KMS-11 (cell line): ENCODE results near the gene SALL4.

Experiments used
- H2AFZ ChIP-seq: fragments of 200-600 bp; sonication (generic); 2 replicates; pipeline ENCODE4 v1.6.1; 2016; ENCODE audit warnings: antibody characterized with exemption, mixed run types, low read depth
- H3K27ac ChIP-seq: fragments of 200-600 bp; sonication (generic); 2 replicates; pipeline ENCODE4 v1.6.1; 2016; ENCODE audit warnings: mild to moderate bottlenecking, mixed run types
- H3K27me3 ChIP-seq: fragments of 200-600 bp; sonication (generic); 2 replicates; pipeline ENCODE4 v1.6.1; 2017; ENCODE audit warnings: mild to moderate bottlenecking, low read depth, mixed run types, moderate library complexity; ENCODE audit not compliant: insufficient read depth
- H3K36me3 ChIP-seq: fragments of 200-600 bp; sonication (generic); 2 replicates; pipeline ENCODE4 v1.6.1; 2017; ENCODE audit warnings: mild to moderate bottlenecking, mixed run types; ENCODE audit not compliant: insufficient read depth
- H3K4me1 ChIP-seq: fragments of 200-600 bp; sonication (generic); 2 replicates; pipeline ENCODE4 v1.6.1; 2016; ENCODE audit warnings: mild to moderate bottlenecking, low read depth, mixed run types; ENCODE audit not compliant: poor library complexity, severe bottlenecking
- H3K4me2 ChIP-seq: fragments of 200-600 bp; sonication (generic); 2 replicates; pipeline ENCODE4 v1.7.0; 2016; ENCODE audit warnings: mild to moderate bottlenecking, mixed run types
- H3K4me3 ChIP-seq: fragments of 200-600 bp; sonication (generic); IDR thresholded peaks from 2 replicates; pipeline ENCODE4 v1.6.1; 2017; ENCODE audit warnings: low read depth, low read length, mixed read lengths; ENCODE audit not compliant: insufficient read depth
- H3K79me2 ChIP-seq: fragments of 200-600 bp; sonication (generic); 2 replicates; pipeline ENCODE4 v1.6.1; 2016; ENCODE audit warnings: low read depth, mixed run types; ENCODE audit not compliant: insufficient read depth
- H3K9ac ChIP-seq: fragments of 200-600 bp; sonication (generic); 2 replicates; pipeline ENCODE4 v1.6.1; 2016; ENCODE audit warnings: mild to moderate bottlenecking, mixed run types
- H4K20me1 ChIP-seq: fragments of 200-600 bp; sonication (generic); 2 replicates; pipeline ENCODE4 v1.6.1; 2016; ENCODE audit warnings: mild to moderate bottlenecking, mixed run types; ENCODE audit not compliant: insufficient read depth
- TF ChIP-seq, protein P1 (sequence below): fragments of 200-600 bp; sonication (generic); conservative IDR thresholded peaks from 2 replicates; pipeline ENCODE4 v1.6.1; 2017; ENCODE audit warnings: low read depth, mild to moderate bottlenecking, antibody characterized with exemption, low read length, moderate library complexity, mixed read lengths

Gene SALL4

DNA sequence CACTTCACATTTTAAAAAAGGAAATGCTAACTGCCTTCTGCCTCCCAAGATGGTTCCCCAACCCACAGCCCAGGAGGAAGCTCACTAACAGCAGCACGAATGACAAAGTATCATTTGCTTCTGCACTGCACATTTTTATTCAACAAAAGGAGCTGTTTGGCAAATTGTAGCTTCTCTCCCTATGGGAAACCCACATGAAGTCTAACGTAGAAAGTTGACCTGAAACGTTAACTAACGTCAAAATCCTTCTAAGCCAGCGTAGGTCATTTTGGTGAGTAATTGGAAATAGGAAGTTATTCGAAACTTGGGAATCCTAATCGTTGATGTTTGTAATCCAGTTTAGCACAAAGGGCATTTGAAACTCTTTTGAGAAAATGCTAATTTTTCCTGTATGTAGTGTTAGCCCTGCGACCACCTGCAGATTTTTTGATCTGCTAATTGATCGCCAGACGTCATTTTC lies 2.9 kb downstream of the SALL4 start:
- H4K20me1 ChIP-seq = no peaks in the 10 kb centered on the region
- no peak overlapping the region for H3K4me3 ChIP-seq
- H3K36me3 ChIP-seq = no peaks in the 10 kb centered on the region
- no peaks in the 10 kb centered on the region for H3K79me2 ChIP-seq
- no peak overlapping the region for H2AFZ ChIP-seq
- no peak overlapping the region for H3K27ac ChIP-seq
- H3K27me3 ChIP-seq = no peaks in the 10 kb centered on the region
- H3K4me1 ChIP-seq = no peaks in the 10 kb centered on the region
- no peak overlapping the region for H3K9ac ChIP-seq
- no peak overlapping the region for H3K4me2 ChIP-seq
- TF ChIP-seq, protein P1, sequence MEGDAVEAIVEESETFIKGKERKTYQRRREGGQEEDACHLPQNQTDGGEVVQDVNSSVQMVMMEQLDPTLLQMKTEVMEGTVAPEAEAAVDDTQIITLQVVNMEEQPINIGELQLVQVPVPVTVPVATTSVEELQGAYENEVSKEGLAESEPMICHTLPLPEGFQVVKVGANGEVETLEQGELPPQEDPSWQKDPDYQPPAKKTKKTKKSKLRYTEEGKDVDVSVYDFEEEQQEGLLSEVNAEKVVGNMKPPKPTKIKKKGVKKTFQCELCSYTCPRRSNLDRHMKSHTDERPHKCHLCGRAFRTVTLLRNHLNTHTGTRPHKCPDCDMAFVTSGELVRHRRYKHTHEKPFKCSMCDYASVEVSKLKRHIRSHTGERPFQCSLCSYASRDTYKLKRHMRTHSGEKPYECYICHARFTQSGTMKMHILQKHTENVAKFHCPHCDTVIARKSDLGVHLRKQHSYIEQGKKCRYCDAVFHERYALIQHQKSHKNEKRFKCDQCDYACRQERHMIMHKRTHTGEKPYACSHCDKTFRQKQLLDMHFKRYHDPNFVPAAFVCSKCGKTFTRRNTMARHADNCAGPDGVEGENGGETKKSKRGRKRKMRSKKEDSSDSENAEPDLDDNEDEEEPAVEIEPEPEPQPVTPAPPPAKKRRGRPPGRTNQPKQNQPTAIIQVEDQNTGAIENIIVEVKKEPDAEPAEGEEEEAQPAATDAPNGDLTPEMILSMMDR = no peak

DNA sequence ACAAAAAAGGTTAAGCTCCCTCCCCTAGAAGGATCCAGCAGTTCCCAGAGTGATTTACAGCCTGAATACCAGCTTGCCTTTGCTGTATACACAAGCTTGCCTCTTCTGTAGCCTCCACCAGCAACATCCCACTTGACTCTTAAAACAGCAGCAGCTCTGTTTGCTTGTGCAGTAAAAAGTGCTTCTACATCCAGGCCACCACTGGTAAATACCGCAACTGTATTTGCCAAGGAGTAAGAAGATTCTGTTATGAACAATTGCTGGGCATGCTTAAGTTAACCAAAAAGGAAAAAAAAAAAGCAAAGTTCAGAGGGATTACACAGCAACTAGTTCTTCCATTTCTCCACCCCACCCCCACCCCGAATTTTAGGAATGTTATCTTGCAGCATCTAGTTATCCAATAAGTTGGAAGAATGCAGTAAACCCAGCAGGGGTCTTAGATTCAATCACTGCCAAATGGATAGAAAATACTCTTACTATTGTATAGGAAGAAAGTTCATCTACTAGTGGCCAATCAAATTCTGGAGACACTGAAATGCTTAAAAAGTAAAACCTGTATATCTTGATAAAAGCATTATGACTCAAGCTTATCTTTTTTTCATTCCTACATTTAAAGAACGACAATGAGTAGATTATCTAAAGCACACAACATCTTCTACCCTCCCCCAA lies 4.8 kb downstream of the SALL4 start:
- H3K9ac ChIP-seq = no peak overlapping the region
- H4K20me1 ChIP-seq = no peaks in the 10 kb centered on the region
- H3K27ac ChIP-seq = no peak overlapping the region
- H3K4me1 ChIP-seq = no peaks in the 10 kb centered on the region
- H2AFZ ChIP-seq = no peak overlapping the region
- H3K27me3 ChIP-seq = no peaks in the 10 kb centered on the region
- no peak overlapping the region for H3K4me2 ChIP-seq
- no peak overlapping the region for H3K4me3 ChIP-seq
- TF ChIP-seq, protein P1 = no peak
- H3K79me2 ChIP-seq = no peaks in the 10 kb centered on the region
- no peaks in the 10 kb centered on the region for H3K36me3 ChIP-seq

DNA sequence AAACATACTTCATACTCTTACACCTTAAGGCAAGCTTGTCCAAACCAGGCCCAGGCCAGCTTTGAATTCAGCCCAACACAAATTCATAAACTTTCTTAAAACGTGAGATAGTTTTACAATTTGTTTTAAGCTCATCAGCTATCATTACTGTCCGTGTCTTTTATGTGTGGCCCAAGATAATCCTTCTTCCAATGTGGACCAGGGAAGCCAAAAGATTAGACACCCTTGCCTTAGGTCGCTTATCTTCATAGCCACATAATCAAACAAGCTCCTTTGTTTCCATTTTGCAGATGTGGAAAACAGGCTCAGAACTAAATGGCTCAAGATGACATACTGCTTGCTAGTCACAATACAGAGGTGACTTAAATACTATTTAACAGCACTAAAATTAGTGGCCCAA lies 6.0 kb downstream of the SALL4 start:
- TF ChIP-seq, protein P1 = no peak
- no peak overlapping the region for H3K4me2 ChIP-seq
- no peaks in the 10 kb centered on the region for H4K20me1 ChIP-seq
- H3K9ac ChIP-seq = no peak overlapping the region
- H3K27me3 ChIP-seq = no peaks in the 10 kb centered on the region
- no peaks in the 10 kb centered on the region for H3K4me1 ChIP-seq
- H3K4me3 ChIP-seq = no peak overlapping the region
- H3K36me3 ChIP-seq = no peaks in the 10 kb centered on the region
- H3K79me2 ChIP-seq = no peaks in the 10 kb centered on the region
- H2AFZ ChIP-seq = no peak overlapping the region
- no peak overlapping the region for H3K27ac ChIP-seq

DNA sequence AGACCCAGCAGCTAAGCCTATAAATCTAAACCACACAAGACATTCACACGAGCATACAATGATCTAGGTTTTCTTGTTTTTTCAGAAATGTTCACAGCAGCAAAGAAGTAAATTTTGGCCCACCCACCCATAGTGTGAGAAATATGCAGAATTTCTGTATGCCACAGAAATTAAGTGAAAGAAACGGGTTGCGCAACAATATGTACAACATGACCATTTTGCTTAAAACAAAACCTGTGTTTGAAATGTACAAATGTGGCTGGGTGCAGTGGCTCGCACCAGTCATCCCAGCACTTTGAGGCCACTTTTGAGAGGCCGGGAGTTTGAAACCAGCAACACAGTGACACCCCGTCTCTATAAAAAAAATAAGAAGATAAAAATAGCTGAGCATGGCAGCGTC lies 9.4 kb downstream of the SALL4 start:
- Histone ChIP-seq H3K36me3 (no peaks in the 10 kb centered on the region), H2AFZ (no peak overlapping the region), H3K9ac (no peak overlapping the region), H4K20me1 (no peaks in the 10 kb centered on the region), H3K79me2 (no peaks in the 10 kb centered on the region), H3K4me1 (no peaks in the 10 kb centered on the region), H3K4me2 (no peak overlapping the region), H3K27me3 (no peaks in the 10 kb centered on the region), H3K27ac (no peak overlapping the region), H3K4me3 (no peak overlapping the region)
- TF ChIP-seq, protein P1 = no peak
